GM18519 (cell line): ENCODE data around the gene ATP8B1.

Source experiments
- ATAC-seq: cut with Tn5 transposase; IDR thresholded peaks from one replicate; pipeline ENCODE4 v1.9.1; 2021; ENCODE audit warnings: mild to moderate bottlenecking, moderate library complexity; ENCODE audit not compliant: unreplicated experiment, low FRiP score

The ATP8B1 gene

DNA sequence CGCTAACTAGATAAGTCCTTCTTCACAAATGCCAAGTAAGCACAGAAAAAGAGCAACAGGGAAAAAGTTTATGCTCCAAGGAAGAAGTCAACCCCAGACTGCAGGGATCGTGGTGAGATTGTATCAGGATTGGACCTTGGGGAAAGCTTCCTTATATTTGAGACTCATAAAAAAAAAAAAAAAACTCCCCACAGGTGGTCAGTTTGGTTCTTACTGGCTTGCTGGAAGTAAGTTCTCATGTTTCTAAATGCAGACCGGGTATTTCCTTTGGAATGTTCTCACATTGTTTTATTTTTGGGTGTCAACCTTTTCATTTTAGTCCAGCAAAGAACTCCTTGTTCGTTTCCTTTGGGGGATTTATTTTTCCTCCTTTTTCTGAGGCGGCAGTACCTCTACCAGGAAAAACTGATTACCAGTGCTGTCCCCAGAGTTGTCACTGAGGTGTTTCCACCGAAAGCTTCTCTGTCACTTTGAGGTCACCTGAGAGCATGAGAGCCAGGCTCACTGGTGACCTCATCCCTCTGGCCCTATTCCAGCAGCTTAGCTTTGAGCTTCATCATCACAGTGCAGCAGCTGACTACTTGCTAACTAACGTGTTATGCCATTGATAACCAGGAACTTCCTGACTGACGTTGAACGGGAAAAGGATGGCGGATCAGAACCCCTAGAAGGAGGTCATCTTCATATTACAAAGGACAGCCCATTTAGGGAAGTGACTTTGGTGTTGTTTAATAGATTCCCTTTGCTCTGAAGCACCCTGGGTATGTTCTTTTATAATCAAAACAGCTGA, 16.8 kb upstream of the ATP8B1 start:
- ATAC-seq = no peak

GRCh38 chr18:57819119-57819518, 16.0 kb upstream of the ATP8B1 start:
- no peak for ATAC-seq

DNA sequence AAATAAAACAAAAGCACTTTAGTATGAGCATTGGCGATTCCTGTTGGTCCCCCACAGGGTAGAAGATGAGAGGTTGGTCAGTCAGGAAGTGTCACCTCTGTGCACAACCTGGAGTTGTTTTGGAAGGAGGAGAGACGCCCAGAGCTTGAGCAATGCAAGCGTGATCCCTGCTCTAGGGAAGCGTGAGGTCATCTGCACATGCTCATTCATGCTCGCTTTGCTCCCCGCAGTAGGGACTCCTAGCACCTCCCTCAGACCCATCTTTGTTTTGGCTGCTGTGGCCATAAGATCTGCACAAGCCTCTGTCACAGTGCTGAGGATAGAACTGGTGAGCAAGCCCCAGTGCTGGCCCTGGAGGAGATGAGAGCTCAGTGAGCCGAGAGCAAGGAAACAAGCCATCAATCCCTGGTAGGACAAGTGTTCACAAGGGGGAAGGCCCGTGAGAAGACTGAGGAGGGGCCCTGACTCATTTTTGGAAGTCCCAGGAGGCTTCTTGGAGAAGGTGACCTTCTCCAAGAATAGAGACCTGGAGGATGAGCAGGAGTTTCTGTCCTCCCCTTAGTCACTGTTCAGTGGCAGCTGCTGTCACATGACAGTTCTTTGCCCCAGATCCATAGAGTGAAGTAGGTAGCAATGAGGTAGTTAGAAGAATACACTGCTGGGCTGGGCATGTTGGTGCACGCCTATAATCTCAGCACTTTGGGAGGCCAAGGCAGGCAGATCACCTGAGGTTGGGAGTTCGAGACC, 13.3 kb upstream of the ATP8B1 start:
- ATAC-seq = no peak

- ATAC-seq = no peak
Observed at GRCh38 chr18:57814555-57814954, 11.4 kb upstream of the ATP8B1 start.

- ATAC-seq = no peak
Observed at GRCh38 chr18:57813245-57813644, 10.1 kb upstream of the ATP8B1 start.

DNA sequence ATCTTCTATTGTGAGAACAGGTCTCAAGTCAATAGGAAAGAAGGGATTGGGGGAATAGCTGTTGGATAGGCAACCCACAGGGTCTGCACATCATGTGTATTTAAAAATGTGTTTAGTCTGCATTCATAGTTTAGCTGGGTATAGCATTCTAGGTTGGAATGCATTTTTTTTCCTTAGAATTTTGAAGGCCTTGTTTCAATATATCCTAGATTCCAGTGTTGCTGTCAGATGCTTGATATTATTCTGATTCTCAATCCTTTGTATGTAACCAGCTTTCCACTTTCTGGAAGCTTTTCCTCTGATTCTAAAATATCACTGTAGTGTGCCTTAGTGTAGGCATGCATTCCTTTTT, 9.0 kb upstream of the ATP8B1 start:
- ATAC-seq = no peak

- ATAC-seq = no peak
Observed at GRCh38 chr18:57811477-57812125, 8.5 kb upstream of the ATP8B1 start.

DNA sequence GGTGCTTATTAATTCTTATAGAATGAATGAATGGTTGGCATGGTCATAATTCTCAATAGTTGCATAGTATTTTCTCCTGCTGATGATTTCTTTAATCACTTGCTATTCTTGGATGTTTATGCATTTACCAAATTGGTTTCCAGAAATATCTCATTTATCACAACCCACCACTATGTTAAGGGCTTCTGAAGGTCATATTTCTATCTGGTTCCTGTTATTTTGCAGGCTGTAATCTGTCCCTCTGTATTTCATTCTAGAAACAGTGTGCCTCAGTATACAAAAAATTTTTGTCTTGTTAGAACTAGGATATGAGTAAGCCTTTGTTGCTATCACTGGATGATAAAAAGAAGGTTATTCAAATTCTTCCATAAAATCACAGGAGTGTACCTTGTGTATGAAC, 6.1 kb upstream of the ATP8B1 start:
- no peak for ATAC-seq

DNA sequence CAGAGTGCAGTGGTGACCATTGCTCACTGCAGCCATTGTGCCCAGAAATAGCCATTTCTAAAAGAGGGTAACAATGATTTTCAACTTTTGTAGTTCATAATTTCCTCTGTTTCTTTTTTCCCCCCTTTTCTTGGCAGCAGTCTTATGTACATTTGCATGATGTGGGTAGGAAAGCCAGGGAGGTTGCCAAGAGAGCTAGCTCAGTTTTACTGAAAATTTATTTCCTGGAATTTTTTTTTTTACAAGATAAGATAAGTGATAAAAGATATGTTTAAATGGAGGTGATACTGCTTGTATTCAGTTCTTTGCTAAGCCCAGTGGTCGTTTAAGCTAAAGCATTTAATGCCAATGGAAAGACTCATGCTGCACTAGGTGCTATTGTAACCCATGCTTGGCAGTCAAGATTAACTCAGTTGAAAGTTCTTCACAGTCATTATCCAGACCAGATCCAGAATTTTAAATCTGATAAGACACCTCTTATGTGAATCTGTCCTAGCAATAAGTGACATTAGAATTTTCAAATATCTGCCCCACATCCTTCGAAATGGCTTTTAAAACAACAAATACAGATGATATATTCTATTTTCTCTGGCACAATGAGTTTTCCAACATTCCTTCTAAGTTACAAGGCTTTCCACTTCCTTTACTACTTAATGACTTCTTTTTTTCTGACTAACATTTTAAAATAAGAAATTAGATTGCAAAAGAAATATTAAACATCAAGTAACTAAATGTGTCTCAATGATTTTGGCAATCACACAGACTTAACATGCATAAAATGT, 4.4 kb upstream of the ATP8B1 start:
- no peak for ATAC-seq

- no peak for ATAC-seq
Observed at GRCh38 chr18:57806978-57807285, 3.8 kb upstream of the ATP8B1 start.

DNA sequence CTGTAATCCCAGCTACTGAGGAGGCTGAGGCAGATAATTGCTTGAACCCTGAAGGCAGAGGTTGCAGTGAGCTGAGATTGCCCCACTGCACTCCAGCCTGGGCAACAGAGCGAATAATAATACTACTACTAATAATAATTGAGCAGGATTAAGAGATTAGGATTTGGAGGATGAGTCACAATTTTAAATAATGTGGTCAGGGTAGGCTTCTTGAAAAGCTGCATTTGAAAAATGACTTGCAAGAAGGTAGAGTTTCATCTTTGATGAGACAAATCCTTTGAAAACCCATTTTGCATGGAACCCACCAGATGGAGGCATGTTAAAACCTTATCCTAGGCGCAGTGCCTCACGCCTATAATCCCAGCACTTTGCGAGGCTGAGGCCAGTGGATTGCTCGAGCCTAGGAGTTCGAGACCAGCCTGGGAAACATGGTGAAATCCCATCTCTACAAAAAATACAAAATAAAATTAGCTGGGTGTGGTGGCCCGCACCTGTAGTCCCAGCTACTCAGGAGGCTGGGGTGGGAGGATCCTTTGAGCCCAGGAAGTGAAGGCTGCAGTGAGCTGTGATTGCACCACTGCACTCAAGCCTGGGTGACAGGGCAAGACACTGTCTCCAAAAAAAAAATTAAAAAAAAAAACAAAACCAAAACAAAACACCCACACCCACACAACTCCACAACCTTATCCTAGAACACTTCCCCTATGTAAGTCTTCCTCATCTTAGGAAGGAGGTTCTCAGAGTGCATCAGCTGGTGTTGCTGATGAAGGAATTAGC, 3.3 kb upstream of the ATP8B1 start:
- no peak for ATAC-seq

GRCh38 chr18:57805117-57805516, 2.0 kb upstream of the ATP8B1 start:
- ATAC-seq = no peak

GRCh38 chr18:57804557-57804956, 1.4 kb upstream of the ATP8B1 start:
- ATAC-seq = no peak

DNA sequence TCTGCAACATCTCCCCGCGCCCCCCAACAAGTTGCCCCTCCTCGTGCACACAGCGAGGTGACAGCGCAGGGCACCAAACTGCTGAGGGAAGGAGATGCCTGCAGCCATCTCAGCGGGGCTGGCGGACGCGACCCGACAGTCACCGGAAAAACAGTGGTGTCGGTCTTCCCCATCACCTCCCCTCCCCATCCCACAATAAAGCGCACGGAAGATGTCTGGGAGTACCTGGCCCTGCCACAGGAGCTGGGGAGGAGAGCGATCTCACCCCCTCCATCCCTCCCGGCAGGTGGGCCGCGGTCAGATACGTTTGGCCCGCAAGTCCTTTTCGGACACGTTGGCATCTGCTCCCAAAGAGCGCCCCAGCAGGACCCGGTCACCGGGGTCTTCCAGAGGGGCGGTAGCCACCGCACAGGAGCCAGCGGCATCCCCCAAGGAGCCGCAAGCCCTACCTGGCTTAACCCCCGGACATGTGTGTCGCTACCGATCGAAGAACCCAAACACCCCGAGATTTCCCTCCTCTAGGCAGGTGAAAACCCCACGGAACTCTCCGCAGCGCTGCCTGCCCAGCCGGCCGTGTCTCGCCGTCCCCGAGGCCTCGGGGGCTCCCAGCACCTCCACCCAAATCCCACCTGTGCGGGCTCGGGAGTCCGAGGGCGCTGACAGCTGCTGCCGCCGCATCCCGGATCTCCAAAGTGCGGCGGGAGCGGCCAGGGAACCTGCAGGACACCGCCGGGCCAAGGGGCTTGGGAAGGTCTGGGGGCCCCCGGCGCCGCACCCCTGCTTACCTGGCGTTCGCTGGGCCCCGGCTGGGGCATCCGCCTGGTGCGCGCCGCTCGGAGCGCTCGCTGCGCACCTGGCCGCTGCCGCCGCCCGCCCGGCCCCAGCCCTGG, 657 bp downstream of the ATP8B1 start:
- ATAC-seq = no peak

DNA sequence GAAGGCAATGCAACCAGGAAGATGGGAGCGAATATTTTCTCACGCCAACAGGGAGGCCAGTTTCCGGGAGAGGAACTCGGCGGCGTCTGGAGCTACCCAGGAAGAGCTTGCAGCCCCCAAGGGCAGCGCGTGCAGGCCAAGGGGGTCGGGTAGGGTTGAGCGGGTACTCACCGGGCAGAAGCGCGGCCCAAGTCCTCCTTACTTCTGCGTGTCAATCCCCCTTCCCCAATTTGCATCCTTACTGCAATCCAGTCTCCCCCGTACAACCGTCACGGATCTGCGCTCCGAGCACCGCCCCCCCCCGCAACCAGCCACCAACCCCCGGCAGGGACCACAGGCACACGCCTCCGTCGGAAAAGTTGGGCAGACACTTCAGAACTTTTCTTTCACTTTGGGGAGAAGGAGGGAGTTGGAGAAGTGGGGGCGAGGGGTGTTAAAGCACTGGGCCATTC, 1.3 kb downstream of the ATP8B1 start:
- ATAC-seq = no peak

DNA sequence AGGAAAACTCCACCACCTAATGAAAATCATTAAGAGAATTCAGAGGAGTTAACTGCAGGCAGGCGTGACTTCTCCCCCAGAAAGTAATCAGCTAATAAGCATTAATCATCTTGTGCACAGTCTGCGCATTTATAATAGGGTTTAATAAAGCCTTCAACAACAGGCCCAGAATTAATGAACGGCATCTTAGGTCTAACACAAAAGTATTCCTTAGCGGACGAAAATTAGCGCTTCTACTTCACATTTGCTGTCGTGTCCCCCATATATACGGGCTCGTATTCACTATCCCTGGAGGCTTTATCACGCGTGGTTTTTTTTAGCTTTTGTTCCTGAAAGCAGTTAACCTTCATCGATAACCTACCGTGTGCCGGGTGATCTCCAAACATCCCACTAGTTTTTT, 1.8 kb downstream of the ATP8B1 start:
- ATAC-seq = no peak

GRCh38 chr18:57798713-57799373, 4.3 kb downstream of the ATP8B1 start:
- ATAC-seq = no peak

DNA sequence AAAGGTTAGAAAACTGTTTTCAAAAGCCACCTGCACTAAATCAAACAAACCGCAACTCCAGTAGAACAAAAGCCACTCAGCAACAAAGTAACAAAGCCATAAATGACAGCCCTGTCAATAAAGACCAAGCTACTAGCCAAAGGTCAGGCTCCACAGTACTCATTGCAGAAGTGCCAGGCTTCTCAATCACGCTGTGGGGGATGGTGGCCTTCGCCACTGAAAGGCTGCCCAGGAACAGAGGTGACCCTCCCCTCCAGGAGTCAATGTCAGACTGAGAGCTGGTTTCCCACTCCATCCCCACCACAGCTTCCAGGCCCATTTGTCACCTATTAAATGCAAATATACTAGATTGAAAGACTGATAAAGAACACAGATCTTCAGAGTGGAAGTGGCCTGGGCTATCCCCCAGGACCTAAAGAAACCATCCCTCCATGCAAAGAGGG, 5.9 kb downstream of the ATP8B1 start:
- ATAC-seq = no peak
